Measurements from ENCODE around the gene GNLY.

DNA sequence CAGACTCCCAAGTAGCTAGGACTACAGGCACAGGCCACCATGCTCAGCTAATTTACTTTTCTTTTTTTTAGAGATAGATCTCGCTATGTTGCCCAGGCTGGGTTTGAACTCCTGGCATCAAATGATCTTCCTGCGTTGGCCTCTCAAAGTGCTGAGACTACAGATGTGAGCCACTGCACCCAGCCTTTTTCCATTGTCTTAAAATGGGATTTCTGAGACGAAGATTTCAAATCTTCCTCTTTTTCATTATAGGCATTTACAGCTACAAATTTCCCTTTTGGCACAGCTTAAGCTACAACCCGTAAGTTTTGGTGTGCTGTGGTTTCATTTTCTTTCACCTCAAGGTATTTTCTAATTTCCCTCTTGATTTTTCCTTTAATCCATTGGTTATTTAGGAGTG is 8.6 kb downstream of the GNLY start:
- TF ChIP-seq, protein P1, sequence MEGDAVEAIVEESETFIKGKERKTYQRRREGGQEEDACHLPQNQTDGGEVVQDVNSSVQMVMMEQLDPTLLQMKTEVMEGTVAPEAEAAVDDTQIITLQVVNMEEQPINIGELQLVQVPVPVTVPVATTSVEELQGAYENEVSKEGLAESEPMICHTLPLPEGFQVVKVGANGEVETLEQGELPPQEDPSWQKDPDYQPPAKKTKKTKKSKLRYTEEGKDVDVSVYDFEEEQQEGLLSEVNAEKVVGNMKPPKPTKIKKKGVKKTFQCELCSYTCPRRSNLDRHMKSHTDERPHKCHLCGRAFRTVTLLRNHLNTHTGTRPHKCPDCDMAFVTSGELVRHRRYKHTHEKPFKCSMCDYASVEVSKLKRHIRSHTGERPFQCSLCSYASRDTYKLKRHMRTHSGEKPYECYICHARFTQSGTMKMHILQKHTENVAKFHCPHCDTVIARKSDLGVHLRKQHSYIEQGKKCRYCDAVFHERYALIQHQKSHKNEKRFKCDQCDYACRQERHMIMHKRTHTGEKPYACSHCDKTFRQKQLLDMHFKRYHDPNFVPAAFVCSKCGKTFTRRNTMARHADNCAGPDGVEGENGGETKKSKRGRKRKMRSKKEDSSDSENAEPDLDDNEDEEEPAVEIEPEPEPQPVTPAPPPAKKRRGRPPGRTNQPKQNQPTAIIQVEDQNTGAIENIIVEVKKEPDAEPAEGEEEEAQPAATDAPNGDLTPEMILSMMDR (IDR thresholded peaks at IDR 0.05): no peak
- TF ChIP-seq POLR2A (IDR thresholded peaks at IDR 0.05): no peak

Measured in upper lobe of left lung (tissue), 4 donors.